Neural progenitor cell (in vitro differentiated cells): ENCODE results near the gene RTN4IP1. TPM values are rescaled to one million over a fixed set of nuclear protein-coding genes. Genes with fewer than 3 reads are reported as not detected.

ENCODE experiments used
- DNase-seq: peaks from one replicate; pipeline ENCODE4 v3.0.0-alpha.2; 2016; ENCODE audit warnings: low spot score
- H2AFZ ChIP-seq: fragments of 200-600 bp; sonication (generic); replicated peaks from 2 replicates; pipeline ENCODE4 v1.6.1; 2016; ENCODE audit warnings: antibody characterized with exemption
- H3F3A ChIP-seq: fragments of 200-600 bp; sonication (generic); 2 replicates; pipeline ENCODE4 v1.6.1; 2016; ENCODE audit warnings: antibody characterized with exemption, low read depth
- H3K27ac ChIP-seq: fragments of 200-600 bp; sonication (generic); 2 replicates; pipeline ENCODE4 v1.5.1; 2016; ENCODE audit warnings: mild to moderate bottlenecking
- H3K27me3 ChIP-seq: fragments of 200-600 bp; sonication (generic); 2 replicates; pipeline ENCODE4 v1.6.1; 2016; ENCODE audit warnings: mild to moderate bottlenecking, moderate library complexity
- H3K36me3 ChIP-seq: fragments of 200-600 bp; sonication (generic); 2 replicates; pipeline ENCODE4 v1.5.1; 2016
- H3K4me1 ChIP-seq: fragments of 200-600 bp; sonication (generic); 2 replicates; pipeline ENCODE4 v1.6.1; 2016; ENCODE audit warnings: mixed run types
- H3K4me2 ChIP-seq: fragments of 200-600 bp; sonication (generic); 2 replicates; pipeline ENCODE4 v1.6.1; 2016
- H3K4me3 ChIP-seq: fragments of 200-600 bp; sonication (generic); 2 replicates; pipeline ENCODE4 v1.5.1; 2016
- H3K79me2 ChIP-seq: fragments of 200-600 bp; sonication (generic); 2 replicates; pipeline ENCODE4 v1.6.1; 2016; ENCODE audit warnings: low read depth
- H3K9ac ChIP-seq: fragments of 200-600 bp; sonication (generic); 2 replicates; pipeline ENCODE4 v1.6.1; 2016
- H3K9me3 ChIP-seq: fragments of 200-600 bp; sonication (generic); 2 replicates; pipeline ENCODE4 v1.5.1; 2016; ENCODE audit warnings: low read depth
- H4K20me1 ChIP-seq: fragments of 200-600 bp; sonication (generic); 2 replicates; pipeline ENCODE4 v1.6.1; 2016; ENCODE audit warnings: low read depth
- H3K27ac Mint-ChIP-seq: 3 replicates; pipeline ENCODE4 v1.8.0; 2021; ENCODE audit warnings: mixed read lengths
- H3K27me3 Mint-ChIP-seq: 2 replicates; pipeline ENCODE4 v1.8.0; 2022; ENCODE audit warnings: low read depth, mild to moderate bottlenecking, inconsistent platforms, moderate library complexity, mixed read lengths; ENCODE audit not compliant: insufficient read depth
- H3K36me3 Mint-ChIP-seq: 3 replicates; pipeline ENCODE4 v1.8.0; 2021; ENCODE audit warnings: mixed read lengths
- H3K4me1 Mint-ChIP-seq: 3 replicates; pipeline ENCODE4 v1.8.0; 2021; ENCODE audit warnings: mixed read lengths
- H3K4me3 Mint-ChIP-seq: 3 replicates; pipeline ENCODE4 v1.8.0; 2021; ENCODE audit warnings: mild to moderate bottlenecking, moderate library complexity, mixed read lengths
- H3K9me3 Mint-ChIP-seq: 3 replicates; pipeline ENCODE4 v1.8.0; 2020; ENCODE audit warnings: mixed read lengths
- EZH2 ChIP-seq: fragments of 200-600 bp; sonication (generic); IDR thresholded peaks from 2 replicates; pipeline ENCODE4 v1.6.1; 2017; ENCODE audit warnings: antibody characterized with exemption, mild to moderate bottlenecking, moderate library complexity
- EZH2phosphoT487 ChIP-seq: fragments of 200-600 bp; sonication (generic); IDR thresholded peaks from 2 replicates; pipeline ENCODE4 v1.6.1; 2017; ENCODE audit warnings: antibody characterized with exemption
- total RNA-seq: library from RNA; depleted of rRNA; stranded (reverse); fragments of >200 nt; gene quantifications from 2 replicates; pipeline ENCODE4 v1.2.3, GENCODE V29; 2015; ENCODE audit warnings: low replicate concordance
- TF ChIP-seq, protein P1 (sequence below): fragments of 200-600 bp; sonication (generic); IDR thresholded peaks from 2 replicates; pipeline ENCODE4 v1.5.1; 2017; ENCODE audit warnings: antibody characterized with exemption, mild to moderate bottlenecking

RTN4IP1 gene
- total RNA-seq, 1 donor from 2014 or later: 10.2 TPM

DNA sequence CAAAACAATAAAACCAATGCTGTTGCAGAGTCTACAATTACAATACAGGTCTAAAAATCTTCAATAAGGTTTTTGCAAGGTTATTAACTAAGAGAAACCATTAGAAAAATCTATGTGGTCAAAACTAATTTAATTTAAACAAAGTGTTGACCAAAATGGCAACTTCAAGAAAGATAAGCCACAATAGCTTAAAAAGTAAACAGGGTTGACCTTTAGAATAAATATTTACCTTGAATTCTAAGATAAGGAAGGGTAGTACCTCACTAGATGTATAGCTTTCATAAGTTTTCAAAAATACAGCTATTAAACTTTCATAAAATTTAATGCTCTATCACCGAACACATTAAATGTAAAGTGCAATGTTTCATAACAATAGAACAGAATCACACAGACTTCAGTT lies 11.4 kb downstream of the RTN4IP1 start:
- Histone ChIP-seq H3K27me3 (no peaks in the 10 kb centered on the region), H3K36me3 (no peaks in the 10 kb centered on the region), H2AFZ (no peak overlapping the region), H3K9me3 (no peaks in the 10 kb centered on the region), H3F3A (peaks cover 3% of the 10 kb centered on the region), H3K4me2 (no peak overlapping the region), H3K27ac (no peak overlapping the region), H3K4me3 (no peak overlapping the region), H4K20me1 (no peaks in the 10 kb centered on the region), H3K4me1 (peaks cover 11% of the 10 kb centered on the region), H3K9ac (no peak overlapping the region), H3K79me2 (no peaks in the 10 kb centered on the region)
- H3K4me3 Mint-ChIP-seq: no peak overlapping the region
- H3K36me3 Mint-ChIP-seq: peaks cover 7% of the 10 kb centered on the region
- H3K4me1 Mint-ChIP-seq: no peaks in the 10 kb centered on the region
- H3K27ac Mint-ChIP-seq: no peak overlapping the region
- DNase-seq: no peak
- H3K27me3 Mint-ChIP-seq: no peaks in the 10 kb centered on the region
- H3K9me3 Mint-ChIP-seq: no peaks in the 10 kb centered on the region
- no peak for TF ChIP-seq EZH2phosphoT487
- TF ChIP-seq, protein P1, sequence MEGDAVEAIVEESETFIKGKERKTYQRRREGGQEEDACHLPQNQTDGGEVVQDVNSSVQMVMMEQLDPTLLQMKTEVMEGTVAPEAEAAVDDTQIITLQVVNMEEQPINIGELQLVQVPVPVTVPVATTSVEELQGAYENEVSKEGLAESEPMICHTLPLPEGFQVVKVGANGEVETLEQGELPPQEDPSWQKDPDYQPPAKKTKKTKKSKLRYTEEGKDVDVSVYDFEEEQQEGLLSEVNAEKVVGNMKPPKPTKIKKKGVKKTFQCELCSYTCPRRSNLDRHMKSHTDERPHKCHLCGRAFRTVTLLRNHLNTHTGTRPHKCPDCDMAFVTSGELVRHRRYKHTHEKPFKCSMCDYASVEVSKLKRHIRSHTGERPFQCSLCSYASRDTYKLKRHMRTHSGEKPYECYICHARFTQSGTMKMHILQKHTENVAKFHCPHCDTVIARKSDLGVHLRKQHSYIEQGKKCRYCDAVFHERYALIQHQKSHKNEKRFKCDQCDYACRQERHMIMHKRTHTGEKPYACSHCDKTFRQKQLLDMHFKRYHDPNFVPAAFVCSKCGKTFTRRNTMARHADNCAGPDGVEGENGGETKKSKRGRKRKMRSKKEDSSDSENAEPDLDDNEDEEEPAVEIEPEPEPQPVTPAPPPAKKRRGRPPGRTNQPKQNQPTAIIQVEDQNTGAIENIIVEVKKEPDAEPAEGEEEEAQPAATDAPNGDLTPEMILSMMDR: no peak

DNA sequence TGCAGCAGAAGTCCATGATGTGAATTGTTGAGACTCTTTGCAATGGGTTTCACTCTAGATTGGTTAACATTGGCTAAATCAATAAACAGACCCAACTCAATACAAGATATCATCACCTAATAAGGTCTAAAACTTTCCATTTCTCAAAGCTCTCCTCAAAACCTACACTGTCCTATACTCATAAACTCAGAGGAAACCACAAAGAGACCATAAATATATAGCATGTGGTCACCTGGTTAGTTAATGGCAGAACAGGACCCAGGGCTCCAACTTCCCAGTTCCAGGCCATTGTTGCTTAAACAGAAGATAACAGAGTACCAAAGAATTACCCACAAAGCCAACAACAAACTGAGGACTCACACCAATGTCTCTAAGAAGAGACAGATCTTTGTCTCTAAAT lies 12.0 kb downstream of the RTN4IP1 start:
- H3K9me3 ChIP-seq: no peaks in the 10 kb centered on the region
- peaks cover 3% of the 10 kb centered on the region for H3K36me3 Mint-ChIP-seq
- no peaks in the 10 kb centered on the region for H3K9me3 Mint-ChIP-seq
- H3K27me3 ChIP-seq: no peaks in the 10 kb centered on the region
- H4K20me1 ChIP-seq: no peaks in the 10 kb centered on the region
- peaks cover 2% of the 10 kb centered on the region for H3K27me3 Mint-ChIP-seq
- no peaks in the 10 kb centered on the region for H3K79me2 ChIP-seq
- no peaks in the 10 kb centered on the region for H3K4me1 Mint-ChIP-seq
- H3K4me1 ChIP-seq: peaks cover 11% of the 10 kb centered on the region
- H3F3A ChIP-seq: peaks cover 3% of the 10 kb centered on the region
- H3K4me2 ChIP-seq: no peak overlapping the region
- H3K27ac ChIP-seq: no peak overlapping the region
- TF ChIP-seq, protein P1: no peak
- TF ChIP-seq EZH2: no peak
- no peak for TF ChIP-seq EZH2phosphoT487
- H3K36me3 ChIP-seq: no peaks in the 10 kb centered on the region
- H3K4me3 ChIP-seq: no peak overlapping the region
- H3K9ac ChIP-seq: no peak overlapping the region
- H3K27ac Mint-ChIP-seq: no peak overlapping the region
- no peak overlapping the region for H2AFZ ChIP-seq
- no peak for DNase-seq
- H3K4me3 Mint-ChIP-seq: no peak overlapping the region

DNA sequence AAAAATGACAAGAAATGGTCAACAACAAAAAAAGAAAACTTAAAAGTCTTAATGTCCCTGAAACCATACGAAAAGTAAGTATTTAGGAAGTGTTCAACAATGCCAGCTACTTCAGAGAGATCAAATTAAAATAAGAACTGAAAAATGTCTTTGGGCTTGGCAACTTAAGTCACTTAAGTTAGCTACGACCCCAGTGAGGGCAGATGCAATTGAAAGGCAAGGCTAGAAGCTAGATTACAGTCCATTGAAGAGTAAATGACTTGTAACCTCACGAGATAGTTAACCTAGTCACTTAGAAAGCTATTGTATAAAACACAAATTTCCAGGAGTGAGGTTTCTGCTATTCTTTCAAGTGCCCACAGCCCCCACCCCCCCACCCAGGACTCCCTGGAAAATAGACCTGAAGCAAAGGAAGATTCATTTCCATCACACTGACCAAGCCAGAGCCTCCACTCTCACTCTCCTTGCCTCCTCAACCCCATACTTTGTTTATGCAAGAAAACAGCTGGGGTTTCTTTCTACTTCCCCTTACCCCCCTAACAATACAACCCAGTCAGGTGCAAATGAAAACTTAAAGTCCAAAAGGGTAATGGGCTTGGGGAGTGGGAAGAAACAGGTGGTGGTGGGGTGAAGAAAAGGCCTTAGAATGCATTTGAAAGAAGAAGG lies 14.6 kb downstream of the RTN4IP1 start:
- H3K27me3 ChIP-seq: no peaks in the 10 kb centered on the region
- H3F3A ChIP-seq: peaks cover 3% of the 10 kb centered on the region
- Mint-ChIP-seq H3K9me3 (no peaks in the 10 kb centered on the region), H3K36me3 (no peaks in the 10 kb centered on the region), H3K4me3 (no peak overlapping the region), H3K27ac (no peak overlapping the region), H3K4me1 (no peaks in the 10 kb centered on the region), H3K27me3 (peaks cover 2% of the 10 kb centered on the region)
- no peak overlapping the region for H3K9ac ChIP-seq
- DNase-seq: no peak
- H3K4me1 ChIP-seq: peaks cover 11% of the 10 kb centered on the region
- H3K4me2 ChIP-seq: no peak overlapping the region
- no peaks in the 10 kb centered on the region for H3K79me2 ChIP-seq
- H4K20me1 ChIP-seq: no peaks in the 10 kb centered on the region
- no peaks in the 10 kb centered on the region for H3K36me3 ChIP-seq
- no peak overlapping the region for H3K4me3 ChIP-seq
- H3K27ac ChIP-seq: no peak overlapping the region
- no peaks in the 10 kb centered on the region for H3K9me3 ChIP-seq
- TF ChIP-seq, protein P1: no peak
- TF ChIP-seq EZH2 (no peak), EZH2phosphoT487 (no peak)
- H2AFZ ChIP-seq: no peak overlapping the region
